NB4 (cell line): ENCODE results near the gene CEP120.

Source experiments
- POLR2A ChIP-seq: IDR thresholded peaks from 2 replicates; pipeline ENCODE4 v1.6.1; 2011; ENCODE audit warnings: mild to moderate bottlenecking; ENCODE audit not compliant: insufficient read length; ENCODE audit errors: extremely low read depth
- TF ChIP-seq, protein P1 (sequence below): IDR thresholded peaks from one replicate; pipeline ENCODE4 v1.5.1; 2012; ENCODE audit warnings: low read depth, low read length
- TF ChIP-seq, protein P2 (sequence below): IDR thresholded peaks from 2 replicates; pipeline ENCODE4 v1.6.1; 2011; ENCODE audit warnings: low read depth, low read length

DNA sequence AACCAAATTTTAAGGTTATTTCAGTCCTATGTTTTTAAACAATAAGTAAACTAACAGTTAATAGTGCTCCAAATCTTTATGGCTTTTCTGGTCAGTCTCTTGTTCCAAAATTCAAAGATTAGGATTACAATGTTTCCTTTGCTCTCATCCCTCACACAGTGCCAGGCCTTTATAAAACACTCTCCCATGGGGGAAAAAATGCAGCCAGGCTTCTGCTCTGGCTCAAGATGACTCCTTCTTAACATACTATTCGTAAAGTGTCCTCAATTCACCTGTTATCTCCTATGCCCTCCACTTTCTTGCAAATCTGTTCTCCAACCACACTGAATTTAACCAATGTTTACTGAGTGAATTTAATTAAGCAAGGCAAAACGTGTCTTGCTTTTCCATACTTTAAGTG is 1.4 kb downstream of the CEP120 start:
- TF ChIP-seq, protein P1, sequence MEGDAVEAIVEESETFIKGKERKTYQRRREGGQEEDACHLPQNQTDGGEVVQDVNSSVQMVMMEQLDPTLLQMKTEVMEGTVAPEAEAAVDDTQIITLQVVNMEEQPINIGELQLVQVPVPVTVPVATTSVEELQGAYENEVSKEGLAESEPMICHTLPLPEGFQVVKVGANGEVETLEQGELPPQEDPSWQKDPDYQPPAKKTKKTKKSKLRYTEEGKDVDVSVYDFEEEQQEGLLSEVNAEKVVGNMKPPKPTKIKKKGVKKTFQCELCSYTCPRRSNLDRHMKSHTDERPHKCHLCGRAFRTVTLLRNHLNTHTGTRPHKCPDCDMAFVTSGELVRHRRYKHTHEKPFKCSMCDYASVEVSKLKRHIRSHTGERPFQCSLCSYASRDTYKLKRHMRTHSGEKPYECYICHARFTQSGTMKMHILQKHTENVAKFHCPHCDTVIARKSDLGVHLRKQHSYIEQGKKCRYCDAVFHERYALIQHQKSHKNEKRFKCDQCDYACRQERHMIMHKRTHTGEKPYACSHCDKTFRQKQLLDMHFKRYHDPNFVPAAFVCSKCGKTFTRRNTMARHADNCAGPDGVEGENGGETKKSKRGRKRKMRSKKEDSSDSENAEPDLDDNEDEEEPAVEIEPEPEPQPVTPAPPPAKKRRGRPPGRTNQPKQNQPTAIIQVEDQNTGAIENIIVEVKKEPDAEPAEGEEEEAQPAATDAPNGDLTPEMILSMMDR: no peak
- no peak for TF ChIP-seq POLR2A
- TF ChIP-seq, protein P2, sequence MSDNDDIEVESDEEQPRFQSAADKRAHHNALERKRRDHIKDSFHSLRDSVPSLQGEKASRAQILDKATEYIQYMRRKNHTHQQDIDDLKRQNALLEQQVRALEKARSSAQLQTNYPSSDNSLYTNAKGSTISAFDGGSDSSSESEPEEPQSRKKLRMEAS: no peak
